GM20000 (cell line): ENCODE data around the gene NDUFB4.

Source experiments
- DNase-seq: peaks from one replicate; pipeline ENCODE4 v3.0.0; 2012; ENCODE audit warnings: low spot score
- TF ChIP-seq, protein P1 (sequence below): IDR thresholded peaks from 2 replicates; pipeline ENCODE4 v1.5.1; 2012; ENCODE audit warnings: mild to moderate bottlenecking, control low read depth; ENCODE audit errors: extremely low read depth, missing control alignments

The NDUFB4 gene

DNA sequence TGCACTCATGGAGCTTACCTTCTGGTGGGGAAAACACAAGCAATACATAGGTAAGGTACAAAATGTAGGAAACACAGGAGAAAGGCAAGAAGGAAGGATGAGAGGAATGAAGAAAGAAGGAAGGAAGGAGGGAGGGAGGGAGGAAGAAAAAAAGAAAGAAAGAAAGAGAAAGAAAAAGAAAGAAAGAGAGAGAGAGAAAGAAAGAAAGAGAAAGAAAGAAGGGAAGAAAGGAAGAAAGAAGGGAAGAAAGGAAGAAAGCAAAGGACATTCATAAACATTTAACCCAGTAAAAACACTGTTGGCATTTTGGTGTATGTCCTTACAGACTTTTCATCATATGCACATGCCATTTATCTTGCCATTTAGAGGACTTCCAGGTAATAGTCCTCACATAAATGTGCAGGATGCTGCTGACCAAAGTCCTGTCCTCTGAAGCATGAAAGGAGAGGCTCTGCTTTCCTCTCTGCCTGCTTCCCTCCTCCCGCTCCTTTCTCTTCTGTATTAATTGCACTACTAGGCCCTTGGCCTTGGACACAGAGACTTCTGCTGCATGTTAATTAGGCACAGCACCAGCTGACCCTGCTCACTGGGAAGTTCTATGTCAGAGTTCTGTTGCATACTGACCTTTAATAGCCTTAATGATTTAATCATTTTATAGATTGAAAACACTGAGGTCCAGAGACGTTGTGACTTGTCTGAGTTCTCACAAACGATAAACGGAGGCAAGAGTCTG lies 29.7 kb upstream of the NDUFB4 start:
- DNase-seq = no peak
- TF ChIP-seq, protein P1, sequence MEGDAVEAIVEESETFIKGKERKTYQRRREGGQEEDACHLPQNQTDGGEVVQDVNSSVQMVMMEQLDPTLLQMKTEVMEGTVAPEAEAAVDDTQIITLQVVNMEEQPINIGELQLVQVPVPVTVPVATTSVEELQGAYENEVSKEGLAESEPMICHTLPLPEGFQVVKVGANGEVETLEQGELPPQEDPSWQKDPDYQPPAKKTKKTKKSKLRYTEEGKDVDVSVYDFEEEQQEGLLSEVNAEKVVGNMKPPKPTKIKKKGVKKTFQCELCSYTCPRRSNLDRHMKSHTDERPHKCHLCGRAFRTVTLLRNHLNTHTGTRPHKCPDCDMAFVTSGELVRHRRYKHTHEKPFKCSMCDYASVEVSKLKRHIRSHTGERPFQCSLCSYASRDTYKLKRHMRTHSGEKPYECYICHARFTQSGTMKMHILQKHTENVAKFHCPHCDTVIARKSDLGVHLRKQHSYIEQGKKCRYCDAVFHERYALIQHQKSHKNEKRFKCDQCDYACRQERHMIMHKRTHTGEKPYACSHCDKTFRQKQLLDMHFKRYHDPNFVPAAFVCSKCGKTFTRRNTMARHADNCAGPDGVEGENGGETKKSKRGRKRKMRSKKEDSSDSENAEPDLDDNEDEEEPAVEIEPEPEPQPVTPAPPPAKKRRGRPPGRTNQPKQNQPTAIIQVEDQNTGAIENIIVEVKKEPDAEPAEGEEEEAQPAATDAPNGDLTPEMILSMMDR = no peak

DNA sequence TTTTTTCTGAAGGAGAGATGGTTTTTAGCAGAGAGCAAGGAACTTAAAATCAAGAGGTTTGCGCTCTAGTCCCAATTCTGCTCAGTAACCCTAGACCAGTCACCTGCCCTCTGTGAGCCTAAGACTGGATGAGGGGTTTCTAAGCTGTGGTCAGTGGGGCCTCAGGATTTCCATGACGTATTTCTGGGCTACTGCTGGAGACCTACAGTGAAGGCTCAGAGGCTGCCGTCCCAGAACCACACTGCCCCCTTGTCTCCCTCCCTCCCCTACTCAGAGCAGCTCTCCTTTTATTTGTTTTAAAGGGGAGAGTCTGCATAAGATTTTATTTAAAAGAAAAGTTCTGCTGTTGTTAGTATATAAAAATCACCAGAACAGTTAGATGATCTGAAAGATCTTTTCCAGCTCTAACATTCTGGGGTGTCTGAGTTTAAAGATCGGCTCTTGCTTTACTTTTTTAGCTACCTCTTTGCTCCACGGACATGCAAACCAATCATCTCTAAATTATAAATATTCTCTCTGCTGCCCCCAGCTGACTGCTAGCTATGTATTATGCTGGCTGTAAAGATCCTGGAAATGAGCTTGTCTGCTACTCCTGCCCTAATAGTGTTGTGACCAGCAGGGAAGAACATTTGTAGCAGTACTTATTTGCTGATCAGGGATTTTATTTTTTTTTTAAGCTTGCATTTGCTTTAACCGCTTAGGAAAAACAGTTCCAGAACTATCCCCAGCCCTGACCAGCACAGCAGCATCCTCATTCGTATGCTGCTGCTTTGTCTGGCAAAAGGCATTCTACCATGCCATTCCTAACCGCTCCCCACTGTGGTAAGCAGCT lies 28.6 kb upstream of the NDUFB4 start:
- TF ChIP-seq, protein P1 = no peak
- DNase-seq = no peak

DNA sequence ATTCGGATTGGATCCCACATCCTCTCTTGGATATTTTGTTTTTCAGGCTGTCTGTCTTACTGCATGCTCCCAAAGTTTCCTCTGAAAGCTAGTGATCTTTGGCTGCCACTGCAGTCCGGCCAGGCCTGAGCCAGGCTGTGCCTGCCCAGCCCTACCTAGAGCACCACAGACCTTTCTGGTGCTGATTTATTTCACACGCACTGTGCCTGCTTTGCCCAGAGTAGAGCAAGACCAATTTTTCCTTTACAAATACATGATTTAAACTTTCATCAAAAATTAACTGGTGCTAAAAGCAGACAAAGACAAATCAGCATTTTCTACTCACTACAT lies 28.0 kb upstream of the NDUFB4 start:
- no peak for DNase-seq
- TF ChIP-seq, protein P1 = no peak

DNA sequence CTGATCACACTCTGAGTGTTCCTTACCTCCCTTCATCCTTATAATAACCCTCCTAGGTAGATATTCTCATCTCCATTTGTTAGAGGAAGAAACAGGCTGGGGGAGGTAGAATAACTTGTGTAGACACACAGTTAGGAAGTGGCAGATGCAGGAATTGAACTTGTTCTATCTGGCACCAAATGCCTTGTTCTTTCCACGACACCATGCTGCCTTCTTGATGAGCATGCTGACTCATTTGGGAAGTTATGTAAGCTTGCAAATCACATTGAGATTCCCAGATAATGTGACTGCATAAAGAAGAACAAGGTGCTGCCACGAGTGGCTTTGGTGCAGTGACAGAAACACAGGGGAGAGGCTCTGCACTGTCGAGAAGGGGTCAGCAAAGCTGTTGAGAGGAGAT lies 27.5 kb upstream of the NDUFB4 start:
- DNase-seq = no peak
- TF ChIP-seq, protein P1 = no peak

DNA sequence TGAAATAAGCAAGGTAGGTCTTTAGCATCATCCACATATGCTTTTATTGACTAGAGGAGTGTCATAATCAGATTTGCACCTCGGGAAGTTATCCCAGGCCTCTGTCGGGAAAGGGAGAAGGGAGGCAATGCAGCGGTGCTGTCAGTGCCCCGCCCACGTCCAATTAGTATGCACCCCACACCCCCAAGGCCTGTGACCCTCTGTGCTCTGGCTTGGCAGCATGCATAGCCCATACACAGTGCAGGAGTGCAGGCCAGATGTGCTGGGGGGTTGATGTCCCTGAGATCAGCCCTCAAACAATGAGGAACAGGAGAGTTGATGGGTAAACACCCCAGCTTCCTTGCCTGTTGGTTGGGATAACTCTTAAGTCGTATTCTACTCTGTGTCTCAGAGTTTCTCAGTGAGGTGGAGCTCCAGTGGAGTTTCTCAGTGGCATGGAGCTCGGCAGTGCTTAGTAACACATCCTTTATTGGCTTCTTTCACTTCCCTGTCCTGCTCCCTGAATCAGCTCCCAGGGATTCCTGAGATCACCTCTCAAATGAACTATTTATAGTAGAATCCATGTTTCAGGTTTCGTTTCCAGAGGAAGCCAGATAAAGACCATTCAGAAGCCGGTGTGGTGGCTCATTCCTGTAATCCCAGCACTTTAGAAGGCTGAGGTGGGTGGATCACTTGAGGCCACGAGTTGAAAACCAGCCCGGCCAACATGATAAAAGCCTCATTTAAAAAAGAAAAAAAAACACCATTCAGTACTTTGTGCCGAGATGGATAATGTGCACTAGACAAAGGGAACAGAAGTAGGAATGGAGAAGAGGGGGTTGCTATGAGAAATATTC lies 26.7 kb upstream of the NDUFB4 start:
- TF ChIP-seq, protein P1 = no peak
- no peak for DNase-seq

DNA sequence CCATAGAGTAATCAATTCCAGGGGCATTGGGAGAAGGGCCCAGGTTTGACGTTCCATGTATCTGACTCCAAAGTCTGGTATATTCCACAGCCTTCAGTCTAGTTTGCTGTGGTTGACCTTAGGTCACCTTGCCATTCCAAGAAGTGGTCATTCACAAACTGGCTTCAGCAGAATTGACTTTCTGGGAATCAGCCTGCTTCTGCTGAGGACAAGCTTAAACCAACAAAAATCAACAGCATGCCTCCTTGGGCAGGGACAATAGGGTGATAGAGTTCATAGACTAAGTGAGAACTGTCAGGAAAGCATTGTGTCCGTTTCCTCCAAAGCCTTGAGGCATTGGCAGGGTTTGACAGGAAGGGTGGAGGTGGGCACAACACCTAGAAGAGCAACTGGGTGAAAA lies 24.1 kb upstream of the NDUFB4 start:
- no peak for DNase-seq

More for the DNA sequence above, 24.1 kb upstream of the NDUFB4 start:
- TF ChIP-seq, protein P1 = no peak
